Kidney (tissue), 14 donors: ENCODE results near the gene TMEM125. TPM values are rescaled to one million over a fixed set of nuclear protein-coding genes. Genes with fewer than 3 reads are reported as not detected.

ENCODE experiments used
- DNase-seq, 5 donors: peaks; one replicate each; pipeline ENCODE4 v3.0.0-alpha.2; 2013 to 2020
- FAIRE-seq: peaks from 2 replicates; lab custom pipeline; 2012; peaks lifted over from hg19 to GRCh38; lab: Jason Lieb, UNC
- H3K27ac ChIP-seq, 2 donors: one replicate each; pipeline ENCODE4 v1.7.0; 2013; ENCODE audit warnings: low read depth in 2 of 2, low read length in 2 of 2, inconsistent platforms in 1 of 2
- H3K27me3 ChIP-seq: one replicate; pipeline ENCODE4 v1.7.1; 2013; ENCODE audit warnings: low read length, inconsistent platforms; ENCODE audit not compliant: control insufficient read depth, insufficient read depth
- H3K36me3 ChIP-seq, 3 donors: one replicate each; pipeline versions ENCODE4 v1.7.0 to v1.7.1; 2013; ENCODE audit warnings: low read length in 3 of 3, control low read depth in 1 of 3, inconsistent platforms in 1 of 3; ENCODE audit not compliant: insufficient read depth in 3 of 3, control insufficient read depth in 2 of 3
- H3K4me1 ChIP-seq, 3 donors: one replicate each; pipeline versions ENCODE4 v1.7.0 to v1.7.1; 2013; ENCODE audit warnings: low read length in 3 of 3, inconsistent platforms in 1 of 3, low read depth in 1 of 3; ENCODE audit not compliant: control insufficient read depth in 2 of 3, insufficient read depth in 2 of 3
- H3K4me3 ChIP-seq, 3 donors: one replicate each; pipeline versions ENCODE4 v1.7.0 to v1.8.1; 2013; ENCODE audit warnings: low read length in 3 of 3, control low read depth in 1 of 3, inconsistent platforms in 1 of 3
- H3K9ac ChIP-seq, 3 donors: one replicate each; pipeline versions ENCODE4 v1.7.0 to v1.7.1; 2013; ENCODE audit warnings: low read length in 3 of 3, control low read depth in 1 of 3, inconsistent platforms in 1 of 3
- H3K9me3 ChIP-seq, 3 donors: one replicate each; pipeline versions ENCODE4 v1.7.0 to v1.7.1; 2013; ENCODE audit warnings: low read length in 3 of 3, control low read depth in 1 of 3, inconsistent platforms in 1 of 3; ENCODE audit not compliant: control insufficient read depth in 2 of 3, insufficient read depth in 1 of 3
- CTCF ChIP-seq: IDR thresholded peaks from 3 replicates; pipeline ENCODE4 v1.5.1; 2012; ENCODE audit warnings: mild to moderate bottlenecking, moderate library complexity, borderline replicate concordance; ENCODE audit not compliant: insufficient read depth; ENCODE audit errors: extremely low read depth
- intact Hi-C: fragments of 100-400 bp; cut with DNase I; formaldehyde crosslinking; loops from one replicate; pipeline ENCODE4 v1.11.1; 2022
- polyA plus RNA-seq: library from polyadenylated mRNA; stranded (reverse); fragments of 350-450 nt; fragmentation: Illumina TruSeq; extraction: RNeasy Lipid Tissue Mini Kit (QIAGEN cat#74804); gene quantifications from one replicate; pipeline ENCODE4 v1.2.3, GENCODE V29; 2014; ENCODE audit warnings: low read depth, low replicate concordance; ENCODE audit not compliant: insufficient read depth
- total RNA-seq: library from RNA; stranded (reverse); fragmentation: NEBNext Ultra II Directional; extraction: Animal tissue kit (Norgen Biotek cat#: 25700); gene quantifications from one replicate; pipeline ENCODE4 v1.2.1, GENCODE V29; 2021
- donor health status: control.
- donor health status: control.
- donor health status: control.
- donor health status: control.
- donor health status: control.
- donor health status: DM: yes; HTN: yes; CAD: no.
- donor health status: Normal renal cell carcinoma (clear cell type).

TMEM125 gene
- total and polyA plus RNA-seq, 2 donors from 2014 or later, result 17.5 to 22.0 TPM

GRCh38 chr1:43222879-43223278 lies 46.9 kb upstream of the TMEM125 start:
- no peak for DNase-seq
- Histone ChIP-seq H3K9ac (no peak overlapping the region), H3K9me3 (no peaks in the 10 kb centered on the region), H3K4me3 (no peak overlapping the region), H3K36me3 (no peaks in the 10 kb centered on the region), H3K4me1 (peaks cover 0 to 4% (median 0%) of the 10 kb centered on the region in 3 donors), H3K27ac (no peak overlapping the region), H3K27me3 (no peaks in the 10 kb centered on the region)
- intact Hi-C loops, result no loop called here
- FAIRE-seq, result no peak
- TF ChIP-seq CTCF, result no peak

- intact Hi-C loops, result no loop called here
- Histone ChIP-seq H3K9ac (no peak overlapping the region), H3K4me3 (no peak overlapping the region), H3K27me3 (no peaks in the 10 kb centered on the region), H3K36me3 (no peaks in the 10 kb centered on the region), H3K9me3 (no peaks in the 10 kb centered on the region), H3K27ac (no peak overlapping the region), H3K4me1 (peaks cover 0 to 4% (median 0%) of the 10 kb centered on the region in 3 donors)
- DNase-seq (no peak), FAIRE-seq (no peak)
- TF ChIP-seq CTCF, result no peak
These were observed 44.6 kb upstream of the TMEM125 start for GRCh38 chr1:43225168-43225567.

- peak; percentile 98 for TF ChIP-seq CTCF
- FAIRE-seq (no peak), DNase-seq (peak; percentile 86 to 90 (median 88))
- no peaks in the 10 kb centered on the region for H3K27me3 ChIP-seq
- no peak overlapping the region for H3K27ac ChIP-seq
- H3K9ac ChIP-seq, result no peak overlapping the region
- intact Hi-C loops, result no loop called here
- H3K36me3 ChIP-seq, result no peaks in the 10 kb centered on the region
- H3K9me3 ChIP-seq, result no peaks in the 10 kb centered on the region
- H3K4me1 ChIP-seq, result peaks cover 0 to 4% (median 0%) of the 10 kb centered on the region in 3 donors
- H3K4me3 ChIP-seq, result no peak overlapping the region
These were observed 42.5 kb upstream of the TMEM125 start for GRCh38 chr1:43227143-43227764.
